Urinary bladder (tissue), 4 donors: Measurements from ENCODE around the gene UTP4. TPM values are rescaled to one million over a fixed set of nuclear protein-coding genes. Genes with fewer than 3 reads are reported as not detected.

ENCODE experiments used
- DNase-seq: peaks from one replicate; pipeline ENCODE4 v3.0.0-alpha.2; 2015; ENCODE audit errors: extremely low spot score
- H3K27ac ChIP-seq: one replicate; pipeline ENCODE4 v1.5.1; 2013; ENCODE audit warnings: low read depth, mild to moderate bottlenecking, moderate library complexity
- H3K36me3 ChIP-seq: one replicate; pipeline ENCODE4 v1.6.1; 2013; ENCODE audit warnings: mild to moderate bottlenecking, moderate library complexity; ENCODE audit not compliant: insufficient read depth
- H3K4me1 ChIP-seq: one replicate; pipeline ENCODE4 v1.6.1; 2013; ENCODE audit warnings: mild to moderate bottlenecking, moderate library complexity; ENCODE audit not compliant: insufficient read depth
- H3K4me3 ChIP-seq: one replicate; pipeline ENCODE4 v1.5.1; 2013; ENCODE audit warnings: low read depth, low read length
- WGBS: extraction: QIAGEN DNeasy Blood & Tissue Kit; methylation state at CpG from one replicate; pipeline ENCODE4 v1.1.7; 2013; 5-methylcytosine and 5-hydroxymethylcytosine counted together
- polyA plus RNA-seq: library from polyadenylated mRNA; stranded (reverse); fragments of 200-250 nt; gene quantifications from one replicate; pipeline ENCODE4 v1.2.3, GENCODE V29; 2013
- total RNA-seq: library from RNA; depleted of rRNA; stranded (reverse); fragments of >200 nt; gene quantifications from one replicate; pipeline ENCODE4 v1.2.3, GENCODE V29; 2014
- donor health status: healthy with polysubstance abuse.
- donor health status: healthy.

UTP4 gene
- total and polyA plus RNA-seq, 2 donors = 19.0 to 27.1 TPM

GRCh38 chr16:69165584-69165983, 33.1 kb downstream of the UTP4 start:
- peaks cover 3% of the 10 kb centered on the region for H3K36me3 ChIP-seq
- no peak for DNase-seq
- no peaks in the 10 kb centered on the region for H3K4me1 ChIP-seq
- no peak overlapping the region for H3K4me3 ChIP-seq
- 89% methylated on average over 6 of the region's 6 CpGs for WGBS
- no peak overlapping the region for H3K27ac ChIP-seq

- DNase-seq = no peak
- WGBS = 57% methylated on average over 8 of the region's 8 CpGs
- no peak overlapping the region for H3K27ac ChIP-seq
- peaks cover 3% of the 10 kb centered on the region for H3K36me3 ChIP-seq
- H3K4me1 ChIP-seq = no peaks in the 10 kb centered on the region
- H3K4me3 ChIP-seq = no peak overlapping the region
These were observed 33.9 kb downstream of the UTP4 start for GRCh38 chr16:69166221-69166833.

GRCh38 chr16:69166946-69167930, 34.8 kb downstream of the UTP4 start:
- no peak for DNase-seq
- Histone ChIP-seq H3K36me3 (peaks cover 3% of the 10 kb centered on the region), H3K4me1 (no peaks in the 10 kb centered on the region), H3K4me3 (no peak overlapping the region), H3K27ac (no peak overlapping the region)
- WGBS = 89% methylated on average over 7 of the region's 7 CpGs

DNA sequence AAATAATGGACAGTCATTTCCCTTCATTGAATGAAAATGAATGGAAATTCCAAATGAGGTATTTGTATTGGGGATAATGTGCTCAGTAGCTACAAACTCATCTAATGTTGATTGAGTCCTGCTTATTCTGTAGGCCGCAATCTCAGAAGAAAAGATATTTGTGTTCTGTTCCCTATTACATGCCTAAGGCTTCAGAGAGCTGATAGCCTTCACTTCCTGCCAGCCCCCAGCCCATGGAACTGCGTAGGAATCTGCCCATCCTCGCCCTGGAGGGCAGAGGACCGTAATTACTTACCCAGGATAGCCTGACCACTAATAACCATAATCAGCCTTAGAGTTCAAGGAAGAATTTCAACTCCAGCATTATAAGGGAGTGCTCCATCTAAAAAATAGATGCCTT, 36.6 kb downstream of the UTP4 start:
- H3K27ac ChIP-seq = no peak overlapping the region
- WGBS = 94% methylated on average over 4 of the region's 4 CpGs
- no peak for DNase-seq
- no peaks in the 10 kb centered on the region for H3K36me3 ChIP-seq
- no peaks in the 10 kb centered on the region for H3K4me1 ChIP-seq
- H3K4me3 ChIP-seq = no peak overlapping the region

DNA sequence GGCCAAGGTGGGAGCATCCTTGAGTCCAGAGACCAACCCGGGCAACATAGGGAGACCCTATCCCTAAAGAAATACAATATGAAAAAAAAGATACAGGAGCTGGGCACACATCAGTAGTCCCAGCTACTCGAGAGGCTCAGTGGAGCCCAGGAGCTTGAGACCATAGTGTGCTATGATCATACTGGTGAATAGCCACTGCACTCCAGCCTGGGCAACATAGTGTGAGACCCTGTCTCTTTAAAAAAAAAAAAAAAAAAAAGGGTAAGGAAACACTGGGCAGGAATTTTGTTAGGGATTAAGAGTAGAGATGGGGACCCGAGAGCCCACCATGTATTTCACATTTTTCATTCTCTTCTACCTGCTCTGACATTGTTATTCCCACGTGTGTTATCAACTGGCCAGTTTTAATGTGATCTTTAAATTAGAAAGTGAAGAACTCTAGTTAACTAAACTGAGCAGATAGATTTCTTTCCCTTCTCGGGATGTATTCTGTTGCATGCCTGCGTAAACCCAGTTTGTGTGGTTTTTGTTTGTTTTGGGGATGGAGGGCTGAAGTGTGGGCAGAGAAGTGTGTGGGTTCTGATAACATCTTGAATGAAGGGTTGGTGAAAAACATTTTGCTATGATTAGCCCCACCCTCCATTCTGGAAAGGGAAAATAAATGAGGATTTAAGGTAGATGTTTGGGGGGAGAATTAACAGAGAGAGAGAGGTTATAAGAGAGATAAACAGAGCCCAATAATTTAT, 37.3 kb downstream of the UTP4 start:
- no peak for DNase-seq
- 71% methylated on average over 6 of the region's 6 CpGs for WGBS
- Histone ChIP-seq H3K36me3 (no peaks in the 10 kb centered on the region), H3K27ac (no peak overlapping the region), H3K4me3 (no peak overlapping the region), H3K4me1 (no peaks in the 10 kb centered on the region)

GRCh38 chr16:69171325-69172084, 39.1 kb downstream of the UTP4 start:
- Histone ChIP-seq H3K4me3 (no peak overlapping the region), H3K4me1 (no peaks in the 10 kb centered on the region)

GRCh38 chr16:69176033-69176800, 43.8 kb downstream of the UTP4 start:
- 83% methylated on average over 4 of the region's 4 CpGs for WGBS
- no peaks in the 10 kb centered on the region for H3K4me1 ChIP-seq
- H3K36me3 ChIP-seq = no peaks in the 10 kb centered on the region
- DNase-seq = no peak
- H3K4me3 ChIP-seq = no peak overlapping the region
- no peak overlapping the region for H3K27ac ChIP-seq

More at GRCh38 chr16:69171325-69172084, 39.1 kb downstream of the UTP4 start:
- Histone ChIP-seq H3K27ac (peak overlapping the region; percentile 50), H3K36me3 (no peaks in the 10 kb centered on the region)
- 29% methylated on average over 6 of the region's 6 CpGs for WGBS
- DNase-seq = no peak

DNA sequence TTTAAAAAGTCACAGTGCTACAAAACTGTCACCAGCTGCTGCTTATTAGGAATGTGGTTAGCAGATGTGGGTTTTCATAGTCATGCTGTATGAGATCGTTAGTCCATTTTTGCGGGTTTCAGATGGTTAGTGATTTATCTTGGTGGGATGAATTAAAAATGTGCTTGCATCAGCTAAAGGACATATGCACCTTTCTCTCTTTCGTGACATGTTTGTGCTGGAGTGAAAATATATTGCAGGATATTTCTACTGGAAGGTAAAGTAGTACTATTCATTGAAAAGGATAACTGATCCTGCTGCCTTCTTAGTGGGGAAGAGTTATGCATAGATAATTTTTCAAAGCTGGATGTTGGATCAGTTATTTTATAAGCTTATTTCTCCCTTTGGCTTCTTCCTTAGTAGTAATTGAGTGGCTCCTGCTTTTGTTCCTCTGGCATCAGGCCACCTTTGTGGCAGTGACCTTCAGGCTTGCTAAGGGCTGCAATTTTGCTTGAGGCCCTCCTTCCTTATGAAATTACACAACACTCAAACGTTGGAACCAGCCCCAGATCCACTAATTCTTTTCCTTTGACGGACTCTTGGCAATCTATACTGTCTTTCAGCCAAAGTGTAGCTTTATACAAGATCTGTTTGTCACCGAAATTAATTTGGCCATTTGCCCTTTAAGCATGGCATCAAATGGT, 47.0 kb downstream of the UTP4 start:
- WGBS = 11% methylated on average over 6 of the region's 6 CpGs
- H3K4me3 ChIP-seq = no peak overlapping the region
- H3K27ac ChIP-seq = no peak overlapping the region
- no peaks in the 10 kb centered on the region for H3K36me3 ChIP-seq
- DNase-seq = peak; percentile 81
- peaks cover 2% of the 10 kb centered on the region for H3K4me1 ChIP-seq

GRCh38 chr16:69180011-69180338, 47.5 kb downstream of the UTP4 start:
- no peak overlapping the region for H3K4me3 ChIP-seq
- DNase-seq = no peak
- no peaks in the 10 kb centered on the region for H3K36me3 ChIP-seq
- peak overlapping the region; percentile 5 for H3K27ac ChIP-seq
- peaks cover 2% of the 10 kb centered on the region for H3K4me1 ChIP-seq

- no peak overlapping the region for H3K4me3 ChIP-seq
These were observed 50.4 kb downstream of the UTP4 start for GRCh38 chr16:69182730-69183416.

GRCh38 chr16:69186642-69187445, 54.4 kb downstream of the UTP4 start, which contains the start of gene SNTB2:
Gene SNTB2 (plus strand): TSS chr16:69187164. CDS start chr16:69187167, 3 bp downstream.
- peak within 1 kb of the TSS; percentile 89 for H3K27ac ChIP-seq

More at GRCh38 chr16:69182730-69183416, 50.4 kb downstream of the UTP4 start:
- H3K4me1 ChIP-seq = peaks cover 2% of the 10 kb centered on the region
- no peak for DNase-seq
- H3K27ac ChIP-seq = no peak overlapping the region
- H3K36me3 ChIP-seq = no peaks in the 10 kb centered on the region
- WGBS = 35% methylated on average over 10 of the region's 10 CpGs

More at GRCh38 chr16:69186642-69187445, 54.4 kb downstream of the UTP4 start, which contains the start of gene SNTB2:
- Histone ChIP-seq H3K4me1 (peaks cover 4% of the 10 kb centered on the region), H3K4me3 (peak within 1 kb of the TSS; percentile 88), H3K36me3 (no peaks in the 10 kb centered on the region)
- peak; percentile 72 for DNase-seq
- under 1% methylated on average over 69 of the region's 69 CpGs for WGBS
